DMS 273 (cell line): Measurements from ENCODE around the gene WDR46.
"Not testable (repeated sequence)": the region's sequence is repeated elsewhere in the genome, so short reads cannot be mapped to it uniquely, and the experiment has no call there.

Source experiments
- DNase-seq: peaks from one replicate; lab custom pipeline; 2025; ENCODE audit not compliant: unreplicated experiment; lab: John Stamatoyannopoulos, UW

The WDR46 gene

GRCh38 chr6:33289784-33290315, 811 bp upstream of the WDR46 start:
- peak; percentile 50 for DNase-seq

GRCh38 chr6:33288141-33288920, 708 bp downstream of the WDR46 start:
- no peak for DNase-seq

- DNase-seq, result no peak
Measured at GRCh38 chr6:33286946-33287914, 1.8 kb downstream of the WDR46 start.

GRCh38 chr6:33285214-33285613, 3.8 kb downstream of the WDR46 start:
- DNase-seq, result not testable (repeated sequence)

- DNase-seq, result no peak
Measured at GRCh38 chr6:33280539-33280938, 8.5 kb downstream of the WDR46 start.

GRCh38 chr6:33279971-33280511, 9.0 kb downstream of the WDR46 start:
- peak; percentile 95 for DNase-seq

- no peak for DNase-seq
Measured at GRCh38 chr6:33279257-33279695, 9.8 kb downstream of the WDR46 start.

- no peak for DNase-seq
Measured at GRCh38 chr6:33278810-33279209, 10.2 kb downstream of the WDR46 start.

GRCh38 chr6:33278392-33278741, 10.7 kb downstream of the WDR46 start:
- peak; percentile 65 for DNase-seq

- peak; percentile 65 for DNase-seq
Measured at GRCh38 chr6:33277663-33278391, 11.2 kb downstream of the WDR46 start.

GRCh38 chr6:33276864-33277662, 12.0 kb downstream of the WDR46 start, which contains the start of gene B3GALT4:
Gene B3GALT4, plus strand, starts transcription at chr6:33277123. Its CDS starts 297 bp downstream, at chr6:33277420.
- peak; percentile 98 for DNase-seq

- DNase-seq, result peak; percentile 81
Measured at GRCh38 chr6:33276581-33276863, 12.5 kb downstream of the WDR46 start.

- peak; percentile 44 for DNase-seq
Measured at GRCh38 chr6:33275795-33276580, 13.1 kb downstream of the WDR46 start.

GRCh38 chr6:33273924-33274902, 14.8 kb downstream of the WDR46 start:
- peak; percentile 38 for DNase-seq

- peak; percentile 40 for DNase-seq
Measured at GRCh38 chr6:33273129-33273923, 15.7 kb downstream of the WDR46 start.

GRCh38 chr6:33272275-33273128, 16.5 kb downstream of the WDR46 start:
- no peak for DNase-seq
